B cell (primary cell): ENCODE data around the gene THSD4.

ENCODE experiments used
- EZH2 ChIP-seq: IDR thresholded peaks from 2 replicates; pipeline ENCODE4 v1.6.1; 2012; ENCODE audit warnings: borderline replicate concordance, low read depth, mild to moderate bottlenecking, moderate library complexity, low read length; ENCODE audit not compliant: insufficient read depth, poor library complexity, severe bottlenecking
- TF ChIP-seq, protein P1 (sequence below): fragments of 200-600 bp; IDR thresholded peaks from one replicate; pipeline ENCODE4 v1.8.0; 2022; ENCODE audit warnings: antibody characterized with exemption, mild to moderate bottlenecking

DNA sequence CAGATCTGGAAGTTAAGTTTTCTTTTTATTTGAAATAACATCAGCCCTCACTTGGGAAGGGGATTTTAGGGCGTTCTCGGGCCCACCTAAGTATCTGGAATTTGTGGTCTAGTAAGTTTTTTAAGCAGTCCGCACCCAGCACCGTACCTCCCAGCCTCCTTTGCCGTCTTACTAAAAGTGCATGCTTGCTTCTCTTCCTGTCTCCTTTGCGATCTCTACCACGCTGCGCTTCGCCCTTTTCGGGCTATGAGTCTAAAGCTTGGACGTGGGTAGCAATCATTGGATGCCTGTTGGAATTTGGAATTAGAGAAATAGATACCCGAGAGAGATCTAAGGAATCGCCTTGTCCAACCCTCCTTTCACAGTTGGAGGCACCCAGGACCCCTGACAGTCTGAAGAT is 1.1 kb downstream of the THSD4 start:
- TF ChIP-seq, protein P1, sequence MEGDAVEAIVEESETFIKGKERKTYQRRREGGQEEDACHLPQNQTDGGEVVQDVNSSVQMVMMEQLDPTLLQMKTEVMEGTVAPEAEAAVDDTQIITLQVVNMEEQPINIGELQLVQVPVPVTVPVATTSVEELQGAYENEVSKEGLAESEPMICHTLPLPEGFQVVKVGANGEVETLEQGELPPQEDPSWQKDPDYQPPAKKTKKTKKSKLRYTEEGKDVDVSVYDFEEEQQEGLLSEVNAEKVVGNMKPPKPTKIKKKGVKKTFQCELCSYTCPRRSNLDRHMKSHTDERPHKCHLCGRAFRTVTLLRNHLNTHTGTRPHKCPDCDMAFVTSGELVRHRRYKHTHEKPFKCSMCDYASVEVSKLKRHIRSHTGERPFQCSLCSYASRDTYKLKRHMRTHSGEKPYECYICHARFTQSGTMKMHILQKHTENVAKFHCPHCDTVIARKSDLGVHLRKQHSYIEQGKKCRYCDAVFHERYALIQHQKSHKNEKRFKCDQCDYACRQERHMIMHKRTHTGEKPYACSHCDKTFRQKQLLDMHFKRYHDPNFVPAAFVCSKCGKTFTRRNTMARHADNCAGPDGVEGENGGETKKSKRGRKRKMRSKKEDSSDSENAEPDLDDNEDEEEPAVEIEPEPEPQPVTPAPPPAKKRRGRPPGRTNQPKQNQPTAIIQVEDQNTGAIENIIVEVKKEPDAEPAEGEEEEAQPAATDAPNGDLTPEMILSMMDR: no peak
- no peak for TF ChIP-seq EZH2
